Measurements from ENCODE around the gene CFAP58.

- TF ChIP-seq POLR2A (IDR thresholded peaks at IDR 0.05) (no peak), CTCF (IDR thresholded peaks at IDR 0.05) (no peak)
Observed at GRCh38 chr10:104445359-104445758, 91.7 kb downstream of the CFAP58 start.

All from uterus (tissue), 2 donors.